WTC11 (cell line): ENCODE results near the gene PLEKHG7. TPM values are rescaled to one million over a fixed set of nuclear protein-coding genes. Genes with fewer than 3 reads are reported as not detected.

ENCODE experiments used
- ATAC-seq: fragments of 200-7000 bp; cut with Tn5 transposase; 2 replicates; pipeline ENCODE4 v1.10.0; 2021; ENCODE audit warnings: mild to moderate bottlenecking, moderate library complexity
- CTCF ChIA-PET: fragments of 300-600 bp; sonication (Branson Sonifier 250); formaldehyde crosslinking; loops from one replicate; lab custom pipeline; 2021; ENCODE audit warnings: antibody characterized with exemption; lab: Charles Lee
- POLR2A ChIA-PET: fragments of 350-600 bp; sonication (Branson Sonifier 250); formaldehyde crosslinking; loops from one replicate; lab custom pipeline; 2021; ENCODE audit warnings: antibody characterized with exemption; lab: Charles Lee
- DNase-seq: peaks from one replicate; pipeline ENCODE4 v3.0.0; 2021; ENCODE audit warnings: low spot score
- H3K27ac Mint-ChIP-seq: 2 replicates; pipeline ENCODE4 v1.8.0; 2021; ENCODE audit warnings: mixed read lengths
- H3K27me3 Mint-ChIP-seq: 2 replicates; pipeline ENCODE4 v1.8.0; 2021; ENCODE audit warnings: low read depth, mild to moderate bottlenecking, moderate library complexity, mixed read lengths
- H3K36me3 Mint-ChIP-seq: 2 replicates; pipeline ENCODE4 v1.8.0; 2021; ENCODE audit warnings: mixed read lengths
- H3K4me1 Mint-ChIP-seq: 2 replicates; pipeline ENCODE4 v1.8.0; 2022; ENCODE audit warnings: mixed read lengths
- H3K4me3 Mint-ChIP-seq: 2 replicates; pipeline ENCODE4 v1.8.0; 2021; ENCODE audit warnings: mild to moderate bottlenecking, moderate library complexity, mixed read lengths
- H3K9me3 Mint-ChIP-seq: 2 replicates; pipeline ENCODE4 v1.8.0; 2021; ENCODE audit warnings: mixed read lengths
- CREM ChIP-seq: sonication (generic); formaldehyde crosslinking; IDR thresholded peaks from 2 replicates; pipeline ENCODE4 v1.8.1; 2022; ENCODE audit warnings: mild to moderate bottlenecking, missing genetic modification reagents, moderate library complexity
- GTF2I ChIP-seq: fragments of 250-450 bp; sonication (Bioruptor Pico); conservative IDR thresholded peaks from 2 replicates; pipeline ENCODE4 v1.4.0; 2021; ENCODE audit warnings: mild to moderate bottlenecking
- JAZF1 ChIP-seq: fragments of 250-450 bp; sonication (Bioruptor Pico); IDR thresholded peaks from 2 replicates; pipeline ENCODE4 v1.9.0; 2021; ENCODE audit warnings: moderate library complexity, mild to moderate bottlenecking, inconsistent platforms
- NFE2L1 ChIP-seq: sonication (generic); formaldehyde crosslinking; IDR thresholded peaks from 2 replicates; pipeline ENCODE4 v1.8.1; 2023; ENCODE audit warnings: missing genetic modification reagents
- NFYB ChIP-seq: sonication (generic); formaldehyde crosslinking; conservative IDR thresholded peaks from 2 replicates; pipeline ENCODE4 v1.8.0; 2022; ENCODE audit warnings: low read depth, missing genetic modification reagents
- SMAD3 ChIP-seq: sonication (generic); formaldehyde crosslinking; IDR thresholded peaks from 2 replicates; pipeline ENCODE4 v1.8.0; 2022; ENCODE audit warnings: missing genetic modification reagents, mild to moderate bottlenecking, borderline replicate concordance
- SOX15 ChIP-seq: fragments of 250-450 bp; sonication (Bioruptor Pico); IDR thresholded peaks from 2 replicates; pipeline ENCODE4 v1.9.0; 2021; ENCODE audit warnings: mild to moderate bottlenecking
- SP1 ChIP-seq: sonication (generic); formaldehyde crosslinking; conservative IDR thresholded peaks from 2 replicates; pipeline ENCODE4 v1.8.1; 2022; ENCODE audit warnings: missing genetic modification reagents
- ZNF138 ChIP-seq: sonication (generic); formaldehyde crosslinking; conservative IDR thresholded peaks from 2 replicates; pipeline ENCODE4 v1.8.1; 2022; ENCODE audit warnings: mild to moderate bottlenecking, moderate library complexity, missing genetic modification reagents
- ZNF232 ChIP-seq: sonication (generic); formaldehyde crosslinking; IDR thresholded peaks from 2 replicates; pipeline ENCODE4 v1.8.0; 2022; ENCODE audit warnings: mild to moderate bottlenecking, missing genetic modification reagents
- ZNF263 ChIP-seq: sonication (generic); formaldehyde crosslinking; IDR thresholded peaks from 2 replicates; pipeline ENCODE4 v1.8.1; 2022; ENCODE audit warnings: low read depth, mild to moderate bottlenecking, moderate library complexity, missing genetic modification reagents
- ZNF317 ChIP-seq: sonication (generic); formaldehyde crosslinking; IDR thresholded peaks from 2 replicates; pipeline ENCODE4 v1.8.1; 2023; ENCODE audit warnings: low read depth, mild to moderate bottlenecking, moderate library complexity, missing genetic modification reagents, borderline replicate concordance
- ZNF423 ChIP-seq: fragments of 250-450 bp; sonication (Bioruptor Pico); IDR thresholded peaks from 2 replicates; pipeline ENCODE4 v2.1.2; 2022; ENCODE audit warnings: mild to moderate bottlenecking, moderate library complexity
- total RNA-seq: library from RNA; stranded (reverse); gene quantifications from 3 replicates; pipeline ENCODE4 v1.2.3, GENCODE V29; 2021
- TF ChIP-seq, protein P1 (sequence below): fragments of 250-450 bp; sonication (Bioruptor Pico); IDR thresholded peaks from 2 replicates; pipeline ENCODE4 v1.9.0; 2021; ENCODE audit warnings: mild to moderate bottlenecking, borderline replicate concordance
- TF ChIP-seq, protein P2 (sequence below): fragments of 250-450 bp; sonication (Bioruptor Pico); IDR thresholded peaks from 2 replicates; pipeline ENCODE4 v1.9.0; 2021; ENCODE audit warnings: moderate library complexity, mild to moderate bottlenecking, inconsistent platforms, borderline replicate concordance
- TF ChIP-seq, protein P3 (sequence below): fragments of 250-450 bp; sonication (Bioruptor Pico); IDR thresholded peaks from 2 replicates; pipeline ENCODE4 v2.1.2; 2022; ENCODE audit warnings: mild to moderate bottlenecking, moderate library complexity
- TF ChIP-seq, protein P4 (sequence below): sonication (generic); formaldehyde crosslinking; IDR thresholded peaks from 2 replicates; pipeline ENCODE4 v1.8.1; 2022; ENCODE audit warnings: mild to moderate bottlenecking, missing genetic modification reagents, moderate library complexity, borderline replicate concordance
- TF ChIP-seq, protein P5 (sequence below): sonication (generic); formaldehyde crosslinking; conservative IDR thresholded peaks from 2 replicates; pipeline ENCODE4 v1.8.1; 2022; ENCODE audit warnings: mild to moderate bottlenecking, missing genetic modification reagents
- TF ChIP-seq, protein P6 (sequence below): sonication (generic); formaldehyde crosslinking; IDR thresholded peaks from 2 replicates; pipeline ENCODE4 v1.8.1; 2022; ENCODE audit warnings: mild to moderate bottlenecking, moderate library complexity, missing genetic modification reagents

Gene PLEKHG7
- total RNA-seq, 1 experiment from 2014 or later = not detected

DNA sequence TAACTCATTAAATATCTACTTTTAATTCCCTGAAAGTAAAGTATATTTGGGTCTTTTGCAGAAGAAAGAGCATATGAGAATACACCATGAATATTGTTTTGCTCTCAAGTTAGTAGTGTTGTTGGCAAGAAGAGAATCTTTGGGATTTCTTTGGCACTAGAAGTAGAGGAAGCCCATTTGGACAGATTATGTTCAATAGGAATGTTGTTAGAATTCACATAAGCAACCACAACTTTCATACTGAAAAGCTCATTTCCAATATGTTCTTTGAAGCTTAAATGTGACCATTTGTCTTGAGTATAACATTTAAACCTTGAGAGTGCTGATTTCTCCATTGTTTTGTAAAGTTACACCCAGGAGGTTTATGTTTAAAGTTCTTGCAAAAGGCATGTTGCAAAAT is 37.6 kb downstream of the PLEKHG7 start:
- no peak overlapping the region for H3K4me3 Mint-ChIP-seq
- H3K9me3 Mint-ChIP-seq = no peaks in the 10 kb centered on the region
- H3K36me3 Mint-ChIP-seq = no peaks in the 10 kb centered on the region
- H3K27me3 Mint-ChIP-seq = no peaks in the 10 kb centered on the region
- H3K27ac Mint-ChIP-seq = no peak overlapping the region
- POLR2A ChIA-PET = no interaction called here
- DNase-seq = no peak
- H3K4me1 Mint-ChIP-seq = peaks cover 31% of the 10 kb centered on the region
- no peak for ATAC-seq
- CTCF ChIA-PET = no interaction called here
- TF ChIP-seq NFYB (CRISPR knock-in tag) = no peak
- no peak for TF ChIP-seq SP1 (CRISPR knock-in tag)
- no peak for TF ChIP-seq ZNF317 (CRISPR knock-in tag)
- TF ChIP-seq, protein P1, sequence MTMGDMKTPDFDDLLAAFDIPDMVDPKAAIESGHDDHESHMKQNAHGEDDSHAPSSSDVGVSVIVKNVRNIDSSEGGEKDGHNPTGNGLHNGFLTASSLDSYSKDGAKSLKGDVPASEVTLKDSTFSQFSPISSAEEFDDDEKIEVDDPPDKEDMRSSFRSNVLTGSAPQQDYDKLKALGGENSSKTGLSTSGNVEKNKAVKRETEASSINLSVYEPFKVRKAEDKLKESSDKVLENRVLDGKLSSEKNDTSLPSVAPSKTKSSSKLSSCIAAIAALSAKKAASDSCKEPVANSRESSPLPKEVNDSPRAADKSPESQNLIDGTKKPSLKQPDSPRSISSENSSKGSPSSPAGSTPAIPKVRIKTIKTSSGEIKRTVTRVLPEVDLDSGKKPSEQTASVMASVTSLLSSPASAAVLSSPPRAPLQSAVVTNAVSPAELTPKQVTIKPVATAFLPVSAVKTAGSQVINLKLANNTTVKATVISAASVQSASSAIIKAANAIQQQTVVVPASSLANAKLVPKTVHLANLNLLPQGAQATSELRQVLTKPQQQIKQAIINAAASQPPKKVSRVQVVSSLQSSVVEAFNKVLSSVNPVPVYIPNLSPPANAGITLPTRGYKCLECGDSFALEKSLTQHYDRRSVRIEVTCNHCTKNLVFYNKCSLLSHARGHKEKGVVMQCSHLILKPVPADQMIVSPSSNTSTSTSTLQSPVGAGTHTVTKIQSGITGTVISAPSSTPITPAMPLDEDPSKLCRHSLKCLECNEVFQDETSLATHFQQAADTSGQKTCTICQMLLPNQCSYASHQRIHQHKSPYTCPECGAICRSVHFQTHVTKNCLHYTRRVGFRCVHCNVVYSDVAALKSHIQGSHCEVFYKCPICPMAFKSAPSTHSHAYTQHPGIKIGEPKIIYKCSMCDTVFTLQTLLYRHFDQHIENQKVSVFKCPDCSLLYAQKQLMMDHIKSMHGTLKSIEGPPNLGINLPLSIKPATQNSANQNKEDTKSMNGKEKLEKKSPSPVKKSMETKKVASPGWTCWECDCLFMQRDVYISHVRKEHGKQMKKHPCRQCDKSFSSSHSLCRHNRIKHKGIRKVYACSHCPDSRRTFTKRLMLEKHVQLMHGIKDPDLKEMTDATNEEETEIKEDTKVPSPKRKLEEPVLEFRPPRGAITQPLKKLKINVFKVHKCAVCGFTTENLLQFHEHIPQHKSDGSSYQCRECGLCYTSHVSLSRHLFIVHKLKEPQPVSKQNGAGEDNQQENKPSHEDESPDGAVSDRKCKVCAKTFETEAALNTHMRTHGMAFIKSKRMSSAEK (CRISPR knock-in tag) = no peak
- TF ChIP-seq, protein P2, sequence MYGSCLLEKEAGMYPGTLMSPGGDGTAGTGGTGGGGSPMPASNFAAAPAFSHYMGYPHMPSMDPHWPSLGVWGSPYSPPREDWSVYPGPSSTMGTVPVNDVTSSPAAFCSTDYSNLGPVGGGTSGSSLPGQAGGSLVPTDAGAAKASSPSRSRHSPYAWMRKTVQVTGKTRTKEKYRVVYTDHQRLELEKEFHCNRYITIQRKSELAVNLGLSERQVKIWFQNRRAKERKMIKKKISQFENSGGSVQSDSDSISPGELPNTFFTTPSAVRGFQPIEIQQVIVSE (CRISPR knock-in tag) = no peak
- TF ChIP-seq, protein P3, sequence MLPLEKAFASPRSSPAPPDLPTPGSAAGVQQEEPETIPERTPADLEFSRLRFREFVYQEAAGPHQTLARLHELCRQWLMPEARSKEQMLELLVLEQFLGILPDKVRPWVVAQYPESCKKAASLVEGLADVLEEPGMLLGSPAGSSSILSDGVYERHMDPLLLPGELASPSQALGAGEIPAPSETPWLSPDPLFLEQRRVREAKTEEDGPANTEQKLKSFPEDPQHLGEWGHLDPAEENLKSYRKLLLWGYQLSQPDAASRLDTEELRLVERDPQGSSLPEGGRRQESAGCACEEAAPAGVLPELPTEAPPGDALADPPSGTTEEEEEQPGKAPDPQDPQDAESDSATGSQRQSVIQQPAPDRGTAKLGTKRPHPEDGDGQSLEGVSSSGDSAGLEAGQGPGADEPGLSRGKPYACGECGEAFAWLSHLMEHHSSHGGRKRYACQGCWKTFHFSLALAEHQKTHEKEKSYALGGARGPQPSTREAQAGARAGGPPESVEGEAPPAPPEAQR (CRISPR knock-in tag) = no peak
- TF ChIP-seq ZNF138 (CRISPR knock-in tag) = no peak
- TF ChIP-seq, protein P4, sequence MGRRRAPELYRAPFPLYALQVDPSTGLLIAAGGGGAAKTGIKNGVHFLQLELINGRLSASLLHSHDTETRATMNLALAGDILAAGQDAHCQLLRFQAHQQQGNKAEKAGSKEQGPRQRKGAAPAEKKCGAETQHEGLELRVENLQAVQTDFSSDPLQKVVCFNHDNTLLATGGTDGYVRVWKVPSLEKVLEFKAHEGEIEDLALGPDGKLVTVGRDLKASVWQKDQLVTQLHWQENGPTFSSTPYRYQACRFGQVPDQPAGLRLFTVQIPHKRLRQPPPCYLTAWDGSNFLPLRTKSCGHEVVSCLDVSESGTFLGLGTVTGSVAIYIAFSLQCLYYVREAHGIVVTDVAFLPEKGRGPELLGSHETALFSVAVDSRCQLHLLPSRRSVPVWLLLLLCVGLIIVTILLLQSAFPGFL (CRISPR knock-in tag) = no peak
- TF ChIP-seq, protein P5, sequence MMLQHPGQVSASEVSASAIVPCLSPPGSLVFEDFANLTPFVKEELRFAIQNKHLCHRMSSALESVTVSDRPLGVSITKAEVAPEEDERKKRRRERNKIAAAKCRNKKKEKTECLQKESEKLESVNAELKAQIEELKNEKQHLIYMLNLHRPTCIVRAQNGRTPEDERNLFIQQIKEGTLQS (CRISPR knock-in tag) = no peak
- TF ChIP-seq SOX15 (CRISPR knock-in tag) = no peak
- no peak for TF ChIP-seq CREM
- no peak for TF ChIP-seq GTF2I (CRISPR knock-in tag)
- no peak for TF ChIP-seq NFE2L1 (CRISPR knock-in tag)
- TF ChIP-seq JAZF1 (CRISPR knock-in tag) = no peak
- TF ChIP-seq ZNF263 = no peak
- no peak for TF ChIP-seq ZNF423 (CRISPR knock-in tag)
- TF ChIP-seq ZNF232 (CRISPR knock-in tag) = no peak

DNA sequence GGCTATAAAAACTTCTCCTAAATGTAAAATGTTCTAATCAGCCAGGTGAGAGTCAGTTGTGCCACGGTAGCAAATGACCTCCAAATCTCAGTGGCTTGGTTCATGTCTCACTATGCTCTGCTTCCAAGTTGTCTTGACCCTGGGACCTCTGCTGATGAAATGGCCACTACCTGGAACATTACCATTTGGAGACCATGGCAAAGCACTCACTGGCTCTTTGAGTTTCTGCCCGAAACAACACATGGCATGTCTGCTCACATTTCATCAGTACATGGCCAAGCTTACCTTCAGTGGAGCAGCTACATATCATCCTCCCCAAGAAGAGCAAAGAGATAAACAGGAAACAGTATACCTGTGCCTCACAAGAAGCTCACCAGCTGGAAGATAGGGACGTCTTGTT is 40.2 kb downstream of the PLEKHG7 start:
- ChIA-PET CTCF (no interaction called here), POLR2A (no interaction called here)
- TF ChIP-seq, protein P6, sequence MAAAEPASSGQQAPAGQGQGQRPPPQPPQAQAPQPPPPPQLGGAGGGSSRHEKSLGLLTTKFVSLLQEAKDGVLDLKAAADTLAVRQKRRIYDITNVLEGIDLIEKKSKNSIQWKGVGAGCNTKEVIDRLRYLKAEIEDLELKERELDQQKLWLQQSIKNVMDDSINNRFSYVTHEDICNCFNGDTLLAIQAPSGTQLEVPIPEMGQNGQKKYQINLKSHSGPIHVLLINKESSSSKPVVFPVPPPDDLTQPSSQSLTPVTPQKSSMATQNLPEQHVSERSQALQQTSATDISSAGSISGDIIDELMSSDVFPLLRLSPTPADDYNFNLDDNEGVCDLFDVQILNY (CRISPR knock-in tag) = no peak
- TF ChIP-seq SMAD3 (CRISPR knock-in tag) = no peak
- DNase-seq = no peak
- Mint-ChIP-seq H3K36me3 (no peaks in the 10 kb centered on the region), H3K4me1 (peaks cover 13% of the 10 kb centered on the region), H3K27me3 (no peaks in the 10 kb centered on the region), H3K4me3 (no peak overlapping the region), H3K9me3 (no peaks in the 10 kb centered on the region), H3K27ac (no peak overlapping the region)
- no peak for ATAC-seq
